IPS-20b (cell line): ENCODE results near the gene BPIFB1.

ENCODE experiments used
- H3K27ac ChIP-seq: one replicate; pipeline ENCODE4 v1.5.1; 2013; ENCODE audit warnings: low read length
- H3K27me3 ChIP-seq: 2 replicates; pipeline ENCODE4 v1.6.1; 2013; ENCODE audit warnings: mild to moderate bottlenecking, low read length, inconsistent platforms; ENCODE audit not compliant: insufficient read depth
- H3K36me3 ChIP-seq: 2 replicates; pipeline ENCODE4 v1.6.1; 2013; ENCODE audit warnings: low read depth, mild to moderate bottlenecking, inconsistent platforms, low read length, moderate library complexity; ENCODE audit not compliant: insufficient read depth
- H3K4me1 ChIP-seq: 2 replicates; pipeline ENCODE4 v1.6.1; 2013; ENCODE audit warnings: mild to moderate bottlenecking, control low read depth, inconsistent platforms, low read length, moderate library complexity; ENCODE audit not compliant: insufficient read depth
- H3K4me3 ChIP-seq: 2 replicates; pipeline ENCODE4 v1.5.1; 2013; ENCODE audit warnings: mild to moderate bottlenecking, low read length, inconsistent platforms
- H3K9ac ChIP-seq: 2 replicates; pipeline ENCODE4 v1.6.1; 2013; ENCODE audit warnings: low read depth, mild to moderate bottlenecking, inconsistent platforms, low read length, moderate library complexity
- H3K9me3 ChIP-seq: 2 replicates; pipeline ENCODE4 v1.6.1; 2013; ENCODE audit warnings: mild to moderate bottlenecking, low read depth, low read length, inconsistent platforms; ENCODE audit not compliant: insufficient read depth

Gene BPIFB1

GRCh38 chr20:33250666-33251065 lies 32.3 kb upstream of the BPIFB1 start:
- no peak overlapping the region for H3K4me3 ChIP-seq
- no peaks in the 10 kb centered on the region for H3K4me1 ChIP-seq
- no peaks in the 10 kb centered on the region for H3K9me3 ChIP-seq

GRCh38 chr20:33251496-33251895 lies 31.5 kb upstream of the BPIFB1 start:
- H3K4me3 ChIP-seq: no peak overlapping the region
- H3K27me3 ChIP-seq: no peaks in the 10 kb centered on the region
- no peaks in the 10 kb centered on the region for H3K36me3 ChIP-seq
- H3K27ac ChIP-seq: no peak overlapping the region
- H3K9me3 ChIP-seq: no peaks in the 10 kb centered on the region
- H3K4me1 ChIP-seq: no peaks in the 10 kb centered on the region
- H3K9ac ChIP-seq: no peak overlapping the region

More at GRCh38 chr20:33250666-33251065, 32.3 kb upstream of the BPIFB1 start:
- no peaks in the 10 kb centered on the region for H3K36me3 ChIP-seq
- H3K27me3 ChIP-seq: no peaks in the 10 kb centered on the region
- no peak overlapping the region for H3K9ac ChIP-seq
- H3K27ac ChIP-seq: no peak overlapping the region

GRCh38 chr20:33252460-33252859 lies 30.6 kb upstream of the BPIFB1 start:
- no peak overlapping the region for H3K4me3 ChIP-seq
- no peaks in the 10 kb centered on the region for H3K4me1 ChIP-seq

DNA sequence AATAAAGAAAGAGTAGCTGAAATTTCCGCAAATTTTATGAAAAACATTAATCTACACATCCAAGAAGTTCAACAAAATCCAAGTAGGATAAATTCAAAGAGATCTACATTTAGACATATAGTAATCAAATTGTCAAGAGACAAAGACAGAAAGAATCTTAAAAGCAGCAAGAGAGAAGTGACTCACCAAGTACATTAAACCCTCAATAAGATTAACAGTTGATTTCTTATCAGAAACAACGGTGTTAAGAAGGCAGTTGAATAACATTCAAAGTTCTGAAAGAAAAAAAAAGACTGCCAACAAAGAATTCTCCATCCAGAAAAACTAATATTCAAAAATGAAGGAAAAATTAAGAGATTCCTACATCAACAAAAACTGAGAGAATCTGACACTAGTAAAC lies 28.0 kb upstream of the BPIFB1 start:
- Histone ChIP-seq H3K9me3 (no peaks in the 10 kb centered on the region), H3K4me1 (no peaks in the 10 kb centered on the region), H3K27ac (no peak overlapping the region), H3K36me3 (no peaks in the 10 kb centered on the region), H3K9ac (no peak overlapping the region), H3K27me3 (no peaks in the 10 kb centered on the region), H3K4me3 (no peak overlapping the region)

More at GRCh38 chr20:33252460-33252859, 30.6 kb upstream of the BPIFB1 start:
- Histone ChIP-seq H3K27ac (no peak overlapping the region), H3K36me3 (no peaks in the 10 kb centered on the region), H3K27me3 (no peaks in the 10 kb centered on the region), H3K9me3 (no peaks in the 10 kb centered on the region), H3K9ac (no peak overlapping the region)

DNA sequence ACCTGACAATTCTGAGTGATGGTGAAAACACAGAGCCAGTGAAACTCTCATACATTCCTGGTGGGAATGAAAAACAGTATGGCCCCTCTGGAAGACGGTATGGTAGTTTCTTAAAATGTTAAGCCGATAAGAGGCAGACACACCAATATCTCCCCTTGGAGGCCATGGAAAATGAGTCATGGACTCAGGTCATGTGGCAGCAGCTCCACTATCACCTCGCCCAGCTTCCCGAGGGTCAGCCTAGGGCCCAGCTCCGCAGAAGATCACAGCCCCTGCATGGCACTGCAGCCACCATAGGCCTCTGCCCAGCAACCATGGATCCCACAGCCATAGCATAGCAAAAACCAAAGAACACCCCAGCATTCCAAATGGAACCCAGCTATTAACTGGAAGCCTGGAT lies 25.8 kb upstream of the BPIFB1 start:
- H3K4me1 ChIP-seq: no peaks in the 10 kb centered on the region
- H3K9ac ChIP-seq: no peak overlapping the region
- H3K4me3 ChIP-seq: no peak overlapping the region
- H3K9me3 ChIP-seq: no peaks in the 10 kb centered on the region
- H3K36me3 ChIP-seq: no peaks in the 10 kb centered on the region
- no peak overlapping the region for H3K27ac ChIP-seq
- H3K27me3 ChIP-seq: no peaks in the 10 kb centered on the region

DNA sequence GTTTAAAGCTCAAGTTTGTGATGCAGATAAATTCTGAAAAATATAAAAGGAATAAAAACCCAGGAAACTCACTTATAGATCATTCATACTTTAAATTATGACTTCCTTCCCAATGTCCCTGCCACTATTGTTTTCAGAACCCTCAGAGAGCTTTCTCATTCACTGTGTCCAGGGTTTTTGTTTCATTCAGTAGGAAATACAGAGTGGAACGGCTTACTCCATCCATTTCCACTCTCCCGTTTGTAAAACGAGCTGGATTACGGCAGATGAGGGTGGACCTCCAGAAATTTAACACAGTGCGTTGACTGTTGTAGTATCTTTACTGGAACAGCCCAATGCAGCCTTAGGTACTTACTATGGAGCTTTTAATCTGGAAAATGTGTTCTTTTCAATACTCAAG lies 23.6 kb upstream of the BPIFB1 start:
- Histone ChIP-seq H3K9me3 (no peaks in the 10 kb centered on the region), H3K27me3 (no peaks in the 10 kb centered on the region), H3K36me3 (no peaks in the 10 kb centered on the region), H3K4me3 (no peak overlapping the region), H3K9ac (no peak overlapping the region), H3K4me1 (no peaks in the 10 kb centered on the region), H3K27ac (no peak overlapping the region)

GRCh38 chr20:33261465-33261864 lies 21.5 kb upstream of the BPIFB1 start:
- Histone ChIP-seq H3K9me3 (no peaks in the 10 kb centered on the region), H3K9ac (no peak overlapping the region), H3K4me1 (no peaks in the 10 kb centered on the region), H3K27ac (no peak overlapping the region), H3K27me3 (peaks cover 6% of the 10 kb centered on the region; the same call in 1 of the 2 replicates), H3K4me3 (no peak overlapping the region), H3K36me3 (no peaks in the 10 kb centered on the region)

DNA sequence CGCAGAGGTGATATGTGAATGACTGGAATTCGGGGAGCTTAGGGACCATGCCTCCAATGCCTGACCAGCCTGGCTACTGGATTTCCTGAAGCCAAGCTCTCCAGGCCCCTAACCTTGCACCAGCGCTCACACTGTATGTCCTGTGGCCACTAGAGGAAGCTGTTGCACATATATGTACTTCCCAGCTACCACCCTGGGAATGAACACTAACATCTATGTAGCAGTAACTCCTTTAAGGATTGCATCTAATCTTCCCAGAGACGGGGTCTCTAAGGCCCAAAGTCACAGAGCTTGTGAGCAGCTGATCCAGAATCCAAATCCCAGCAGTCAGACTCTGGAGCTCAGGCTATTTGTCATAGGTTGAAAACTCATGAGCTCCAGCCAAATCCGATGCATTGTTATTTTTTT lies 20.4 kb upstream of the BPIFB1 start:
- H3K4me3 ChIP-seq: no peak overlapping the region
- H3K9me3 ChIP-seq: no peaks in the 10 kb centered on the region
- H3K9ac ChIP-seq: no peak overlapping the region
- no peaks in the 10 kb centered on the region for H3K4me1 ChIP-seq
- no peak overlapping the region for H3K27ac ChIP-seq
- H3K27me3 ChIP-seq: peaks cover 6% of the 10 kb centered on the region; the same call in 1 of the 2 replicates
- H3K36me3 ChIP-seq: no peaks in the 10 kb centered on the region

DNA sequence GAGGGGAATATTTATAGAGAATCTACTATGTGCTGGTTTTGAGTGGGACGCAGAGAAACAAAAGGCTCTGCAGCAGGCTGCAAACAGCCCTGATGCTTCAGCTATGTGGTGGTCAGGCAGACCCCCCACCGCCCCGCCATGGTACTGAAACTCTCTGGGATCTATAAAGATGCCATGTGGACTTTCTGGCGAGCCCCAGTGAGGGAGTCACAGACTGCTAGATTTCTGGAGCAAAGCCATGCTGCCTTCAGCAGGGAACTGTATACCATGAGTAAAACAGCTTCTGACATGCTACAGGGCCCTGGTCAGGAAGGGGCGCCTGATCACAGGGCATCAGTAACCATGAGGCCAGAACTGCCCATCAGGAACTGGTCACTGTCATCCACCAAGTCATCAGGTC lies 19.2 kb upstream of the BPIFB1 start:
- Histone ChIP-seq H3K9me3 (no peaks in the 10 kb centered on the region), H3K27me3 (peaks cover 6% of the 10 kb centered on the region; the same call in 1 of the 2 replicates), H3K4me1 (no peaks in the 10 kb centered on the region), H3K9ac (no peak overlapping the region), H3K4me3 (no peak overlapping the region), H3K36me3 (no peaks in the 10 kb centered on the region), H3K27ac (no peak overlapping the region)

DNA sequence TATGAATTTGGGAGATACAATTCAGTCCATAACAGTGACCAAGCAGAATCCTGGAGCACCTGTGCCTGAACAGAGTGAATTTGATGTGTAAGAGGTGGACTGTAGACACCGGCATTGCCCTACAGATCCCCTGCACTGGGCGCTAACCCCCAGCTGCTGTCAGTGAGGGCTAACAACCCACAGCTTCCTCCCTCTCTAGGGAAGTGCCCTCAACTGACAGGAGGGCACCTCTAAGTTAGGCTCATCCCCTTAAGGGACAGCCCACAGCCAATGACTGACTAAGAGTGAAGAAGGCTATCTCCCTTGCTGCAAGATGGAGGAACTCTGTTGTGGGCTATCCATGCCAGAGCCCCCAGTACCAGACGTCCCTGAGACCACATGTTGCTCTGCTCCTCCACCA lies 15.3 kb upstream of the BPIFB1 start:
- no peak overlapping the region for H3K4me3 ChIP-seq
- H3K27ac ChIP-seq: no peak overlapping the region
- no peak overlapping the region for H3K9ac ChIP-seq
- peaks cover 6% of the 10 kb centered on the region; the same call in 1 of the 2 replicates for H3K27me3 ChIP-seq
- H3K36me3 ChIP-seq: no peaks in the 10 kb centered on the region
- H3K4me1 ChIP-seq: no peaks in the 10 kb centered on the region
- no peaks in the 10 kb centered on the region for H3K9me3 ChIP-seq

GRCh38 chr20:33272155-33272873 lies 10.7 kb upstream of the BPIFB1 start:
- H3K36me3 ChIP-seq: no peaks in the 10 kb centered on the region
- H3K4me3 ChIP-seq: no peak overlapping the region
- H3K27ac ChIP-seq: no peak overlapping the region
- no peak overlapping the region for H3K9ac ChIP-seq
- H3K9me3 ChIP-seq: no peaks in the 10 kb centered on the region
- H3K4me1 ChIP-seq: no peaks in the 10 kb centered on the region
- no peaks in the 10 kb centered on the region; the same call in 1 of the 2 replicates for H3K27me3 ChIP-seq

DNA sequence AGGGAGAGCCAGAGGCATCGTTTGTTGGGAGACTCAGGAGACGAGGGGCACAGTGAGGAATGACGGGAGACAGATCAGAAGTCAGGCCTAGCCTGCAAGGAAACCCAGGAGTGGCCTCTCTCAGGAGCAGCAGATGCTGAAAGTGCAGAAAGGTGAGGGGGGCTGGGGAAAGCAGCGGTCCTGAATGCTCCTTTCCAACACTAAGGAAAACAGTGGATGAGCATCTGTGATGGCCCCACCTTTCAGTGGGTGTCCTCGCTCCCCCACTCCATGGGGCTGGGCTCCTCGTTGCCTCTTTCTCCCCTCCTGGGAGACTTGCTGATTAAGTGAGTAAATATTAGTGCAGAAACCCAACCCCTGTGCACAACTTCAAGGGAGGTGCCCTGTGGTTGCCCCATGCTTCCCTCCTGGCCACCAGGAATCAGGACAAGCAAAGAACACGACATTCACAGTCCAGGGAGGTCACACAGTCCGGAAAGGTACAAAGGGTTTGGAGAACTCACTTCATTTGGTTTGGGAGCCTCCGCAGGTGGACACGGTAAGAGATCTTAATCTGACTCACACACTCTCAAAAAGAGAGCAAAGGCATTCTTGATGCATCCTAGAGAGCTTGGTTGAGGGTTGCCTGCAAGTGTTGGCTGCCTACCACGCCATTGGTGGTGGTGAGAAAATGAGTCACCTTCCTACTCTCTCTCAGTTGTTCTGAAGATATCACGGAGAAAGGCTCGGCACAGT lies 9.7 kb upstream of the BPIFB1 start:
- Histone ChIP-seq H3K4me1 (peaks cover 6% of the 10 kb centered on the region; the same call in 1 of the 2 replicates), H3K27me3 (no peaks in the 10 kb centered on the region), H3K9me3 (no peaks in the 10 kb centered on the region), H3K4me3 (no peak overlapping the region), H3K27ac (no peak overlapping the region), H3K9ac (no peak overlapping the region), H3K36me3 (no peaks in the 10 kb centered on the region)
